ENCODE data around the gene ZNF526.

The ZNF526 gene

GRCh38 chr19:42268142-42268703 lies 48.1 kb downstream of the ZNF526 start:
- peak; percentile 99 for DNase-seq

GRCh38 chr19:42268704-42269477 lies 48.8 kb downstream of the ZNF526 start, which contains the start of gene CIC:
TSS of gene CIC (plus strand) at chr19:42269252. CDS start at chr19:42271784, 2,532 bp downstream.
- peak; percentile 98 for DNase-seq

GRCh38 chr19:42269478-42270345 lies 49.6 kb downstream of the ZNF526 start:
- no peak for DNase-seq

GRCh38 chr19:42270346-42271044 lies 50.4 kb downstream of the ZNF526 start:
- DNase-seq: peak; percentile 62

- no peak for DNase-seq
Measured at GRCh38 chr19:42271045-42271419, 50.9 kb downstream of the ZNF526 start.

- DNase-seq: no peak
Measured at GRCh38 chr19:42271861-42272534, 51.9 kb downstream of the ZNF526 start.

- no peak for DNase-seq
Measured at GRCh38 chr19:42272535-42272897, 52.4 kb downstream of the ZNF526 start.

- no peak for DNase-seq
Measured at GRCh38 chr19:42272989-42273406, 52.9 kb downstream of the ZNF526 start.

- DNase-seq: no peak
Measured at GRCh38 chr19:42273407-42274064, 53.4 kb downstream of the ZNF526 start.

- DNase-seq: no peak
Measured at GRCh38 chr19:42274065-42274682, 54.1 kb downstream of the ZNF526 start.

GRCh38 chr19:42275103-42275502 lies 55.0 kb downstream of the ZNF526 start:
- no peak for DNase-seq

GRCh38 chr19:42275517-42275916 lies 55.4 kb downstream of the ZNF526 start:
- DNase-seq: no peak

GRCh38 chr19:42276284-42276683 lies 56.2 kb downstream of the ZNF526 start:
- no peak for DNase-seq

GRCh38 chr19:42276821-42277220 lies 56.7 kb downstream of the ZNF526 start:
- no peak for DNase-seq
